ENCODE data around the gene CDIPT. TPM values are rescaled to one million over a fixed set of nuclear protein-coding genes. Genes with fewer than 3 reads are reported as not detected.
"Not testable (repeated sequence)": the region's sequence is repeated elsewhere in the genome, so short reads cannot be mapped to it uniquely, and the experiment has no call there.

Gene CDIPT
- total RNA-seq, 1 donor from 2014 or later, result 28.7 TPM

DNA sequence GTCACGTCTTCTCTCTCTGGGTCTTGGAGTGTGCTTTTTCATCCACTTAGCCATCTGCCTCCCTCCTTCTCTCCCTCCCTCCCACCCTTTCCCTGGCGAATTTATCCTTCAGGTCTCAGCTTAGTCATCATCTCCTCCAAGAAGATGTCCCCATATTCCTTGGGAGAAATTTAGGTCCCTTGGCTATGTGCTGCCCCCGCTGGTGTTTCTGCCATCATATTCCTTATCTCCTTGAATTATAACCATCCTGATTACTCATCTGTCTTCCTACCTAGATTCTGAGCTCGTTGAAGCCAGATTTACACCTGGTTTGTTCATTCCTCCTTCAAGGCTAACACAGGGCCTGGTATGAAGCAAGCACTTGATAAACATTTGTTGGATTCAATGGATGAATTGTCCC lies 31.3 kb upstream of the CDIPT start:
- DNase-seq (no peak), ATAC-seq (ENCODE audit: low read depth) (no peak)
- Mint-ChIP-seq H3K9me3 (no peaks in the 10 kb centered on the region), H3K36me3 (ENCODE audit: low read depth) (no peaks in the 10 kb centered on the region), H3K27ac (no peak overlapping the region), H3K27me3 (peaks cover 27% of the 10 kb centered on the region), H3K4me1 (no peaks in the 10 kb centered on the region), H3K4me3 (no peak overlapping the region)
- intact Hi-C loops (cut with micrococcal nuclease), result no loop called here
- POLR2A ChIA-PET, result no interaction called here
- CTCF ChIA-PET, result no interaction called here
- TF ChIP-seq, protein P1, sequence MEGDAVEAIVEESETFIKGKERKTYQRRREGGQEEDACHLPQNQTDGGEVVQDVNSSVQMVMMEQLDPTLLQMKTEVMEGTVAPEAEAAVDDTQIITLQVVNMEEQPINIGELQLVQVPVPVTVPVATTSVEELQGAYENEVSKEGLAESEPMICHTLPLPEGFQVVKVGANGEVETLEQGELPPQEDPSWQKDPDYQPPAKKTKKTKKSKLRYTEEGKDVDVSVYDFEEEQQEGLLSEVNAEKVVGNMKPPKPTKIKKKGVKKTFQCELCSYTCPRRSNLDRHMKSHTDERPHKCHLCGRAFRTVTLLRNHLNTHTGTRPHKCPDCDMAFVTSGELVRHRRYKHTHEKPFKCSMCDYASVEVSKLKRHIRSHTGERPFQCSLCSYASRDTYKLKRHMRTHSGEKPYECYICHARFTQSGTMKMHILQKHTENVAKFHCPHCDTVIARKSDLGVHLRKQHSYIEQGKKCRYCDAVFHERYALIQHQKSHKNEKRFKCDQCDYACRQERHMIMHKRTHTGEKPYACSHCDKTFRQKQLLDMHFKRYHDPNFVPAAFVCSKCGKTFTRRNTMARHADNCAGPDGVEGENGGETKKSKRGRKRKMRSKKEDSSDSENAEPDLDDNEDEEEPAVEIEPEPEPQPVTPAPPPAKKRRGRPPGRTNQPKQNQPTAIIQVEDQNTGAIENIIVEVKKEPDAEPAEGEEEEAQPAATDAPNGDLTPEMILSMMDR (IDR thresholded peaks at IDR 0.05), result no peak

DNA sequence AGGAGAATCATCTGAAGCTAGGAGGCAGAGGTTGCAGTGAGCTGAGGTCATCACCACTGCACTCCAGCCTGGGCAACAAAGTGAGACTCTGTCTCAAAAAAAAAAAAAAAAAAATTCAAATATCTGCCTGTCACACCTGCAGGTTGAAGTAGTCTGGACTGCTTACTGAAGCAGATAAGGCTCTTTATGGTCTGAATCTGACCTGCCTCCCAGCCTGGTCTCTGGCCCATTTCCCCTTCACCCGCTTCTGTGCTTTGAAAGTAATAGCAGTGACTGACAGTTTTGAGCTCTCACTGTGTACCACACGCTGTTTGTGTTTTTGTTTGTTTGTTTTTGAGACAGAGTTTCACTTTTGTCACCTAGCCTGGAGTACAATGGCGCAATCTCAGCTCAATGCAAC lies 30.5 kb upstream of the CDIPT start:
- TF ChIP-seq, protein P1 (IDR thresholded peaks at IDR 0.05), result no peak
- no peaks in the 10 kb centered on the region for H3K4me1 Mint-ChIP-seq

DNA sequence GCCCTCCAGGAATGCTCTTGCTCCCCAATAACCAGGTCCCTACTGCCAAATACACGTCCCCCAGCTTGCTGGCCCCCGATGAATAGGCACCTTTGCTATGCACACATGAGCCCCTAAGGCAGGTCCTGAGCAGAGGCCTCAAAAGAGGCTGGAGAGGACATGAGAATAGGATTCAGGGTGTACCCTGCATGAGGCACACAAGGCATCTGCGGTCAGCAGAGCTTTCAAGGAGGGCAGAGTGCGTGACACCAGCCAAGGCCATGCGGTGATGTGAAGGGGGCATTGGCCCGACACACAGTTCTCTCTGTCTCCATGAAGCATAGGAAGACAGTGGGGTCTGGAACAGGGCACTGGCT lies 29.4 kb upstream of the CDIPT start:
- POLR2A ChIA-PET, result no interaction called here
- H3K36me3 Mint-ChIP-seq (ENCODE audit: low read depth), result no peaks in the 10 kb centered on the region
- intact Hi-C loops (cut with micrococcal nuclease), result no loop called here
- H3K4me3 Mint-ChIP-seq, result no peak overlapping the region
- CTCF ChIA-PET, result no interaction called here
- H3K4me1 Mint-ChIP-seq, result no peaks in the 10 kb centered on the region
- no peak overlapping the region for H3K27ac Mint-ChIP-seq
- TF ChIP-seq, protein P1 (IDR thresholded peaks at IDR 0.05), result no peak
- peaks cover 12% of the 10 kb centered on the region for H3K27me3 Mint-ChIP-seq
- no peaks in the 10 kb centered on the region for H3K9me3 Mint-ChIP-seq
- no peak for DNase-seq
- no peak for ATAC-seq (ENCODE audit: low read depth)

More for the DNA sequence above, 30.5 kb upstream of the CDIPT start:
- ATAC-seq (ENCODE audit: low read depth) (no peak), DNase-seq (no peak)
- H3K36me3 Mint-ChIP-seq (ENCODE audit: low read depth), result no peaks in the 10 kb centered on the region
- no peak overlapping the region for H3K27ac Mint-ChIP-seq
- intact Hi-C loops (cut with micrococcal nuclease), result no loop called here
- H3K9me3 Mint-ChIP-seq, result no peaks in the 10 kb centered on the region
- H3K27me3 Mint-ChIP-seq, result peaks cover 22% of the 10 kb centered on the region
- ChIA-PET CTCF (no interaction called here), POLR2A (no interaction called here)
- no peak overlapping the region for H3K4me3 Mint-ChIP-seq

DNA sequence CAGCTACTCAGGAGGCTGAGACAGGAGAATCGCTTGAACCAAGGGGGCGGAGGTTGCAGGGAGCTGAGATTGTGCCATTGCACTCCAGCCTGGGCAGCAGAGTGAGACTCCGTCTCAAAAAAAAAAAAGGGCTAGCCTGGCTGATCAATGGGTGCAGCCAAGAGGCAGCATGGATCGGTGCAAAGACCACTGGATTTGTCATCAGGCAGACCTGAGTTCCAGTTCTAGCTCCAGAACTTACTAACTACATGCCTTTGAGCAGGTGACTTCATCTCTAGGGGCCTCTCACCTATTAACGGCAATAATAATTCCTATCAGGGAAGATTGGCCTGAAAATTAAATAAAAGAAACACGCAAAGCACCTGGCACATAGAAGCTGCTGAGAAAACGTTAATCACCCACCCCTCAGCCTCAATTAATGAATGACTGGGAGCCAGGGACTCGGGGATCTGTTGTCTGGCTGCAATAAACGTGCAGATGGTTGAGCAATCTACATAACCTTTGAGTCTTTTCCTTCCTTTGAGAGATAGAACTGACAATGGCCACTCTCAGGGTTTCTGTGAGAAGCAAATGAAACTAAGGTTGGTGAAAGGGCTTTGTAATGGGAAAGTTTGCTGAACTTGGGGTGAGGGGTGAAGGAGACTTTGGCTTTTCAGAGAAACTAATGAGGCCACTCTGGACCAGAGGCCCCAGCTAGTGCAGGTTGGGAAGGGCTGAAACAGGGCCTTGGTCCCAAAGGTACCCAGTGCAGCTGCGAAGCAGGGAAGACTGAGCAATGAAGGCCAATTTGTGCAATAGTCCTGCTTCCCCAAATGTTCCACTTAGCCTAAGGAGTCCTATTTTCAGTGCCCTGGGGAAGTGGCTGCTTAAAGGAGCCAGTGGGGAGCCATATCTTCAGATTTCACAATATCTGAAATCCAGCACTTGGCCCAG lies 28.8 kb upstream of the CDIPT start:
- H3K9me3 Mint-ChIP-seq, result no peaks in the 10 kb centered on the region
- H3K27me3 Mint-ChIP-seq, result peaks cover 9% of the 10 kb centered on the region
- H3K4me1 Mint-ChIP-seq, result no peaks in the 10 kb centered on the region
- no peak overlapping the region for H3K27ac Mint-ChIP-seq
- ATAC-seq (ENCODE audit: low read depth) (no peak), DNase-seq (no peak)
- H3K36me3 Mint-ChIP-seq (ENCODE audit: low read depth), result no peaks in the 10 kb centered on the region
- TF ChIP-seq, protein P1 (IDR thresholded peaks at IDR 0.05), result no peak
- CTCF ChIA-PET, result no interaction called here
- POLR2A ChIA-PET, result interaction anchor here (1.0 kb wide), 1 partner anchor 14 kb away, joined by 4 read pairs; no protein-coding TSS in a partner anchor
- H3K4me3 Mint-ChIP-seq, result no peak overlapping the region
- intact Hi-C loops (cut with micrococcal nuclease), result no loop called here

DNA sequence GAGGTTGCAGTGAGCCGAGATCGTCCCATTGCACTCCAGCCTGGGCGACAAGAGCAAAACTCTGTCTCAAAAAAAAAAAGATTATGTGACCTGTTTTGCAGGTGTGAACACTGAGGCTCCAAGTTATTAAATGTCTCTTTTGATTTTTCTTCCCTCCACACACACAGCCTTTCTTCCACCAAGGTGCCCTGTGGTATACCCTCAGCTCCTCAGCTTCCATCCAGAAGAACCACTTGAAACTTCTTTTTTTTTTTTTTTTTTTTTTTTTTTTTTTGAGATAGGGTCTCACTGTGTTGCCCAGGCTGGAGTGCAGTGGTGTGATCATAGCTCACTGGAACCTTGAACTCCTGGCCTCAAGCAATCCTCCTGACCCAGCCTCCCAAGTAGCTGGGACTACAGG lies 26.3 kb upstream of the CDIPT start:
- CTCF ChIA-PET; ATAC-seq (ENCODE audit: low read depth); H3K4me3 Mint-ChIP-seq; H3K4me1 Mint-ChIP-seq; H3K27ac Mint-ChIP-seq; H3K36me3 Mint-ChIP-seq (ENCODE audit: low read depth); intact Hi-C loops (cut with micrococcal nuclease); H3K27me3 Mint-ChIP-seq; H3K9me3 Mint-ChIP-seq; DNase-seq: not testable (repeated sequence)
- POLR2A ChIA-PET, result interaction anchor here (1.4 kb wide), 1 partner anchor 12 kb away, joined by 3 read pairs; no protein-coding TSS in a partner anchor
